ENCODE data around the gene ATP5ME. TPM values are rescaled to one million over a fixed set of nuclear protein-coding genes. Genes with fewer than 3 reads are reported as not detected.
A peak's percentile ranks its signal among the peaks of the same experiment; 100 is the strongest.

The ATP5ME gene
- total RNA-seq, 1 donor, result 60.8 TPM

DNA sequence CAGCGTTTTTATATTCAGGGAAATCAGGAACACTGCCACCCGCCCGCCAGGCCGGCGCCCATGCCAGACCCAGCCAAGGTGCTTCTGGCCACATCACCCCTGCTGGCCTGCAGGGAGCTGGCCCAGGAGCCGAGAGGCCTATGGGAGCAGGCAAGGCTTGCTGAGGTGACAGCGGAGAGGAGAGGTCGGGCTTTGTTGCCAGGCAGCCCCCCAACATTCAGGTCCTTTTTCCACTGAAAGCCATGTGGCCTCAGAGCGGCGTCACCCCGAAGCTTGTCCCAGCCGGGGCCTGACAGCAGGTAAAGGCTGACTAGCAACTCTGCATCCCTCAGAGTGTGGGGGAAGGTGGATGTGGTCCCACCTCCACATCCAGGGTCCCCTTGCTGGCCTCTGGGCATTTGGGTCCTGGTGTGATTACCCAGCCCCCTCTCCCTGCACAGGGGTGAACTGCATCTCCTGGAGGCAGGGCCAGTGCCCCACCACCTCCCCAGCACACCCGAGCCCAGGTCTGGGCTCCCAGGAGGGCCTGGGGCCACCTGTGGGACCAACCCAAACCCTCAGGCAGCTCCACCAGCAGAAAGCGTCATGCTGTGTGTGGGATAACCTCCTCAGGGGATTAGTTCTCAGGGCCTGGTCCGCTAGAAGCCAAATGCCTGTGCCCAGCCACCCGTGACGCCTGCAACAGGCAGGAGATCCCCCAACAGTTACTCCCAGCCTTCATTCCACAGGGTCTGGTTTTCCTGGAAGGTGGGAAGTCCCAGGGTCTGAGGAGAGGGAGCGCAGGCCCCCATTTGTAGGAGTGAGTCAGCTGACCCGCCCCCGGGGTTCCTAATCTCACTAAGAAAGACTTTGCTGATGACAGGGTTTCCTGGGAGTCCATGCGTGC lies 49.1 kb downstream of the ATP5ME start, which contains the start of gene PDE6B:
PDE6B (plus strand) TSS at position 869 of the 886 bp plus-strand sequence. CDS start 54 bp downstream, outside the sequence.
- Histone ChIP-seq H3K9me3 (ENCODE audit: low read depth, low read length) (no peaks in the 10 kb centered on the region), H3K27ac (ENCODE audit: low read depth, low read length) (no peak within 1 kb of the TSS), H4K20me1 (ENCODE audit: insufficient read depth, low read length) (no peaks in the 10 kb centered on the region), H2AFZ (ENCODE audit: low read length) (no peak within 1 kb of the TSS), H3K27me3 (ENCODE audit: insufficient read depth, low read length) (no peaks in the 10 kb centered on the region), H3K4me2 (ENCODE audit: insufficient read depth, low read length) (no peak within 1 kb of the TSS), H3K79me2 (ENCODE audit: insufficient read depth, low read length) (no peaks in the 10 kb centered on the region), H3K36me3 (ENCODE audit: insufficient read depth, low read length) (no peaks in the 10 kb centered on the region), H3K4me3 (ENCODE audit: insufficient read depth, low read length) (no peak within 1 kb of the TSS), H3K4me1 (ENCODE audit: insufficient read depth, low read length) (no peaks in the 10 kb centered on the region)
- TF ChIP-seq, protein P1, sequence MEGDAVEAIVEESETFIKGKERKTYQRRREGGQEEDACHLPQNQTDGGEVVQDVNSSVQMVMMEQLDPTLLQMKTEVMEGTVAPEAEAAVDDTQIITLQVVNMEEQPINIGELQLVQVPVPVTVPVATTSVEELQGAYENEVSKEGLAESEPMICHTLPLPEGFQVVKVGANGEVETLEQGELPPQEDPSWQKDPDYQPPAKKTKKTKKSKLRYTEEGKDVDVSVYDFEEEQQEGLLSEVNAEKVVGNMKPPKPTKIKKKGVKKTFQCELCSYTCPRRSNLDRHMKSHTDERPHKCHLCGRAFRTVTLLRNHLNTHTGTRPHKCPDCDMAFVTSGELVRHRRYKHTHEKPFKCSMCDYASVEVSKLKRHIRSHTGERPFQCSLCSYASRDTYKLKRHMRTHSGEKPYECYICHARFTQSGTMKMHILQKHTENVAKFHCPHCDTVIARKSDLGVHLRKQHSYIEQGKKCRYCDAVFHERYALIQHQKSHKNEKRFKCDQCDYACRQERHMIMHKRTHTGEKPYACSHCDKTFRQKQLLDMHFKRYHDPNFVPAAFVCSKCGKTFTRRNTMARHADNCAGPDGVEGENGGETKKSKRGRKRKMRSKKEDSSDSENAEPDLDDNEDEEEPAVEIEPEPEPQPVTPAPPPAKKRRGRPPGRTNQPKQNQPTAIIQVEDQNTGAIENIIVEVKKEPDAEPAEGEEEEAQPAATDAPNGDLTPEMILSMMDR (IDR thresholded peaks at IDR 0.05; ENCODE audit: extremely low read depth, low read depth, low read length), result no peak
- peak; percentile 72 for DNase-seq (ENCODE audit: insufficient read length, low spot score, missing footprints)

DNA sequence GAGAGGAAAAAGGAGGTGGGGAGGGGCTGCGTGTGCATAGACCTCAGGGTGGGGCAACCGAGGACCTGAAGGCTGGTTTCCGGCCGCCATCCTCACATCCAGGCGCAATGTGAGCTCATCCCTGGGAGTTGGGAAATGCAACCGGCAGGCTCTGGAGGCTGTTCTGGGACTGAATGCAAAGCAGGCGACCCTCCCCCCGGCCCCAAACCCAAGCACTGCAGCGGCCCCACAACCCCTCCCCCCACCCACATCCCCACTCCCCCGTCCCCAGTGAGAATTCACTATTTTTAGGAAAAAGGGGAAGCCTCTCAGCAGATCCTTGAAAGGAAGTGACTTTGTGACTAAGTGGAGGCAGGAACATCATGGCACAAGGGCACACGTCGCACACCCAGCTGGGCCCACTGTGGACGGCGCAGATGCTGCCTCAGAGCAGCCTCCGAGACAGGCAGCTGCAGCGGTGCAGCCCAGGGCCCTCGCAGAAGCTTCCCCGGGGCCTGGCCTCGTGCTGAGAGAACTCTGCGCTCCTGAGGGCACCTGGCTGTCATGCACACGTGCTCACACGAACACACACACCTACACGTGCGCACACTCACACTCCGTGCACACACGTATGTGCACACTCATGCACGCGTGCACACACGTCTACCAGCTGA lies 50.0 kb downstream of the ATP5ME start:
- Histone ChIP-seq H2AFZ (ENCODE audit: low read length) (no peak overlapping the region), H3K4me1 (ENCODE audit: insufficient read depth, low read length) (no peaks in the 10 kb centered on the region), H3K27ac (ENCODE audit: low read depth, low read length) (no peak overlapping the region), H3K4me3 (ENCODE audit: insufficient read depth, low read length) (no peak overlapping the region), H4K20me1 (ENCODE audit: insufficient read depth, low read length) (no peaks in the 10 kb centered on the region), H3K79me2 (ENCODE audit: insufficient read depth, low read length) (no peaks in the 10 kb centered on the region), H3K36me3 (ENCODE audit: insufficient read depth, low read length) (no peaks in the 10 kb centered on the region), H3K27me3 (ENCODE audit: insufficient read depth, low read length) (no peaks in the 10 kb centered on the region), H3K4me2 (ENCODE audit: insufficient read depth, low read length) (no peak overlapping the region), H3K9me3 (ENCODE audit: low read depth, low read length) (no peaks in the 10 kb centered on the region)
- DNase-seq (ENCODE audit: insufficient read length, low spot score, missing footprints), result peak; percentile 80
- TF ChIP-seq, protein P1 (IDR thresholded peaks at IDR 0.05; ENCODE audit: extremely low read depth, low read depth, low read length), result no peak

- H3K27ac ChIP-seq (ENCODE audit: low read depth, low read length), result no peak overlapping the region
- H3K4me1 ChIP-seq (ENCODE audit: insufficient read depth, low read length), result no peaks in the 10 kb centered on the region
- TF ChIP-seq, protein P1 (IDR thresholded peaks at IDR 0.05; ENCODE audit: extremely low read depth, low read depth, low read length), result no peak
- peak; percentile 84 for DNase-seq (ENCODE audit: insufficient read length, low spot score, missing footprints)
- no peak overlapping the region for H3K4me2 ChIP-seq (ENCODE audit: insufficient read depth, low read length)
- H3K9me3 ChIP-seq (ENCODE audit: low read depth, low read length), result no peaks in the 10 kb centered on the region
- no peaks in the 10 kb centered on the region for H4K20me1 ChIP-seq (ENCODE audit: insufficient read depth, low read length)
- no peaks in the 10 kb centered on the region for H3K36me3 ChIP-seq (ENCODE audit: insufficient read depth, low read length)
- no peak overlapping the region for H2AFZ ChIP-seq (ENCODE audit: low read length)
- no peak overlapping the region for H3K4me3 ChIP-seq (ENCODE audit: insufficient read depth, low read length)
- H3K27me3 ChIP-seq (ENCODE audit: insufficient read depth, low read length), result no peaks in the 10 kb centered on the region
- H3K79me2 ChIP-seq (ENCODE audit: insufficient read depth, low read length), result no peaks in the 10 kb centered on the region
Observed at GRCh38 chr4:622996-623913, 50.8 kb downstream of the ATP5ME start.

Other genes starting within 250 kb of the ATP5ME start
- gene ZNF721, start 175.1 kb downstream of the ATP5ME start, total RNA-seq, result 12.1 and 17.4 TPM in 2 replicates
- 47.4 and 50.3 TPM in 2 replicates for gene PIGG, start 175.1 kb downstream of the ATP5ME start, total RNA-seq
- gene TMEM271, start 98.0 kb downstream of the ATP5ME start, total RNA-seq, result not detected in 2 replicates
- gene PDE6B, start 48.7 kb downstream of the ATP5ME start, total RNA-seq, result not detected in 2 replicates
- gene MYL5, start 266 bp upstream of the ATP5ME start, total RNA-seq, result 17.7 and 22.8 TPM in 2 replicates
- gene SLC49A3, start 14.9 kb upstream of the ATP5ME start, total RNA-seq, result 11.6 and 13.6 TPM in 2 replicates
- 32.7 and 43.1 TPM in 2 replicates for gene PCGF3, start 31.6 kb upstream of the ATP5ME start, total RNA-seq
- not detected in 2 replicates for gene CPLX1, start 151.9 kb upstream of the ATP5ME start, total RNA-seq